ENCODE results near the gene GALNT16.

Gene GALNT16

GRCh38 chr14:69318241-69318640 lies 58.3 kb downstream of the GALNT16 start:
- DNase-seq, result no peak

- DNase-seq, result no peak
These were observed 59.0 kb downstream of the GALNT16 start for GRCh38 chr14:69318901-69319475.

GRCh38 chr14:69319911-69320310 lies 60.0 kb downstream of the GALNT16 start:
- DNase-seq, result no peak

- DNase-seq, result no peak
These were observed 60.8 kb downstream of the GALNT16 start for GRCh38 chr14:69320581-69321365.

- DNase-seq, result no peak
These were observed 61.8 kb downstream of the GALNT16 start for GRCh38 chr14:69321601-69322330.

GRCh38 chr14:69323266-69323998 lies 63.5 kb downstream of the GALNT16 start:
- no peak for DNase-seq

- DNase-seq, result no peak
These were observed 64.0 kb downstream of the GALNT16 start for GRCh38 chr14:69323999-69324282.

- no peak for DNase-seq
These were observed 64.5 kb downstream of the GALNT16 start for GRCh38 chr14:69324341-69324931.

GRCh38 chr14:69325086-69325485 lies 65.1 kb downstream of the GALNT16 start:
- no peak for DNase-seq

GRCh38 chr14:69325646-69326265 lies 65.8 kb downstream of the GALNT16 start:
- no peak for DNase-seq

- no peak for DNase-seq
These were observed 66.7 kb downstream of the GALNT16 start for GRCh38 chr14:69326611-69327010.

- no peak for DNase-seq
These were observed 67.5 kb downstream of the GALNT16 start for GRCh38 chr14:69327507-69327906.

GRCh38 chr14:69328317-69328716 lies 68.4 kb downstream of the GALNT16 start:
- no peak for DNase-seq

GRCh38 chr14:69328765-69329164 lies 68.8 kb downstream of the GALNT16 start:
- no peak for DNase-seq

GRCh38 chr14:69331206-69331605 lies 71.2 kb downstream of the GALNT16 start:
- no peak for DNase-seq

GRCh38 chr14:69332782-69333395 lies 72.9 kb downstream of the GALNT16 start:
- no peak for DNase-seq

- DNase-seq, result no peak
These were observed 73.9 kb downstream of the GALNT16 start for GRCh38 chr14:69333791-69334337.

- no peak for DNase-seq
These were observed 74.6 kb downstream of the GALNT16 start for GRCh38 chr14:69334576-69334975.

GRCh38 chr14:69335371-69335771 lies 75.4 kb downstream of the GALNT16 start:
- no peak for DNase-seq

GRCh38 chr14:69337984-69338383 lies 78.0 kb downstream of the GALNT16 start:
- DNase-seq, result no peak

GRCh38 chr14:69339426-69339825 lies 79.5 kb downstream of the GALNT16 start:
- no peak for DNase-seq

Measured in T-helper 2 cell (primary cell).